Measurements from ENCODE around the gene CYP19A1. TPM values are rescaled to one million over a fixed set of nuclear protein-coding genes. Genes with fewer than 3 reads are reported as not detected.
A peak's percentile ranks its signal among the peaks of the same experiment; 100 is the strongest.

CYP19A1 gene
- total and polyA plus RNA-seq, 10 of the 15 experiments (the other 5 are each of a cell fraction or from before 2014, with no cell fraction given) = 0.08 to 1.8 (median 0.70) TPM

- TF ChIP-seq ZBTB4 (CRISPR knock-in tag; IDR thresholded peaks at IDR 0.05) (no peak), IRF4 (IDR thresholded peaks at IDR 0.05; ENCODE audit: low read depth, low read length) (no peak), MAX (IDR thresholded peaks at IDR 0.05; ENCODE audit: low read depth, low read length) (no peak), RUNX3 (IDR thresholded peaks at IDR 0.05; ENCODE audit: low read length) (no peak), NFYA (IDR thresholded peaks at IDR 0.05; ENCODE audit: borderline replicate concordance, low read depth, low read length) (no peak), SP1 (IDR thresholded peaks at IDR 0.05; ENCODE audit: low read depth, low read length) (no peak), EZH2 (IDR thresholded peaks at IDR 0.05; ENCODE audit: borderline replicate concordance, control insufficient read depth, low read depth, low read length) (no peak), CREB1 (IDR thresholded peaks at IDR 0.05; ENCODE audit: low read depth) (no peak), RELA (IDR thresholded peaks at IDR 0.05; ENCODE audit: borderline replicate concordance, partially characterized antibody) (no peak)
Observed at GRCh38 chr15:51168700-51169099, 169.7 kb downstream of the CYP19A1 start (continued).

DNA sequence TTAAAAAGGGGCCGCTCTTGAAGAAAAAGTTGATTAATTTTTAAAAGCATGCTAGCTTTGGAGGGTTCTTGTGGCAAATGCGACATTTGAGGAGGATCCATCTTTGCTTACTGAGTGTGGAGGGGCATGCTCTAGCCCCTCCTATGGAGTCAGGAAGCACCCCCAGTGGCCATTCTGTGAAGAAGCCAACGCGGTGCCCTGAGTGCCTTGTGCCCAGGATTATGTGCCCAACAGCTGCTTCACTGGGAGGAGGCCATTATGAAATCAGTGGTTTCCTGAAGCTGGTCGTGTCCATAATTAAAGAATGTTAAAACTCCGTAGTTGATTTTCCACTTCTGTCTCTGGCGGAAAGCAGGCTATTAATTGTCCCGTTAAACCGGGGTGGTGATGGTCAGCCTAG is 174.6 kb downstream of the CYP19A1 start:
- intact Hi-C loops (cut with micrococcal nuclease; ENCODE audit: unreplicated experiment) = loop anchor here (1.0 to 5.0 kb wide), 5 partner anchors 28 to 333 kb away; no protein-coding TSS in a partner anchor
- CTCF ChIA-PET = interaction anchor here (0.8 to 5.5 kb wide), 33 partner anchors 12 to 349 kb away, joined by 3 to 102 read pairs (median 9); no protein-coding TSS in a partner anchor
- in situ Hi-C loops (cut with MboI) = loop anchor here (5.0 kb wide), 1 partner anchor 218 kb away; no protein-coding TSS in a partner anchor

More for the DNA sequence above, 174.6 kb downstream of the CYP19A1 start:
- H3K27ac ChIP-seq (ENCODE audit: control insufficient read depth, insufficient read depth) = no peak overlapping the region
- no peak for FAIRE-seq
- H3K4me3 ChIP-seq = no peak overlapping the region
- DNase-seq (ENCODE audit: low read depth, low spot score) = no peak
- no peak overlapping the region for H2AFZ ChIP-seq (ENCODE audit: control insufficient read depth, low read depth, low read length)
- no peaks in the 10 kb centered on the region for H4K20me1 ChIP-seq (ENCODE audit: control insufficient read depth, insufficient read depth)
- no peaks in the 10 kb centered on the region for H3K79me2 ChIP-seq (ENCODE audit: control insufficient read depth, insufficient read depth, low read length)
- H3K36me3 ChIP-seq (ENCODE audit: control insufficient read depth in 2 of 2, insufficient read depth in 2 of 2, low read length in 1 of 2) = no peaks in the 10 kb centered on the region
- no peaks in the 10 kb centered on the region for H3K9me3 ChIP-seq (replicated peaks; ENCODE audit: control insufficient read depth, insufficient read depth, low read length)
- 66% methylated on average over 9 of the region's 9 CpGs for WGBS (ENCODE audit: insufficient coverage, insufficient replicate concordance, low lambda C conversion rate, missing lambda C conversion rate)
- no peak overlapping the region for H3K9ac ChIP-seq (ENCODE audit: control insufficient read depth, insufficient read depth, low read length)
- ATAC-seq = 0 out of 3 replicates have a peak, but pooled peaks have one; percentile 34
- no peaks in the 10 kb centered on the region for H3K27me3 ChIP-seq (replicated peaks in 1 of 2; ENCODE audit: control insufficient read depth in 2 of 2, insufficient read depth in 2 of 2, low read length in 1 of 2)
- H3K4me2 ChIP-seq (ENCODE audit: control insufficient read depth, insufficient read depth) = no peak overlapping the region
- no peaks in the 10 kb centered on the region for H3K4me1 ChIP-seq (ENCODE audit: control insufficient read depth, insufficient read depth, low read length)
- BruUV-seq (replicated peaks) = no TSS peak
- TF ChIP-seq CTCF (IDR thresholded peaks at IDR 0.05 in 2 of 3, conservative IDR thresholded peaks at IDR 0.05 in 1 of 3; ENCODE audit: control insufficient read depth in 2 of 3, extremely low read depth in 1 of 3, insufficient read depth in 1 of 3, low read depth in 3 of 3, low read length in 3 of 3) (0 out of 6 replicates have a peak, but pooled peaks of 2 of the 3 experiments have one; percentile 3 to 5), PKNOX1 (IDR thresholded peaks at IDR 0.05) (no peak)
- TF ChIP-seq, protein P1, sequence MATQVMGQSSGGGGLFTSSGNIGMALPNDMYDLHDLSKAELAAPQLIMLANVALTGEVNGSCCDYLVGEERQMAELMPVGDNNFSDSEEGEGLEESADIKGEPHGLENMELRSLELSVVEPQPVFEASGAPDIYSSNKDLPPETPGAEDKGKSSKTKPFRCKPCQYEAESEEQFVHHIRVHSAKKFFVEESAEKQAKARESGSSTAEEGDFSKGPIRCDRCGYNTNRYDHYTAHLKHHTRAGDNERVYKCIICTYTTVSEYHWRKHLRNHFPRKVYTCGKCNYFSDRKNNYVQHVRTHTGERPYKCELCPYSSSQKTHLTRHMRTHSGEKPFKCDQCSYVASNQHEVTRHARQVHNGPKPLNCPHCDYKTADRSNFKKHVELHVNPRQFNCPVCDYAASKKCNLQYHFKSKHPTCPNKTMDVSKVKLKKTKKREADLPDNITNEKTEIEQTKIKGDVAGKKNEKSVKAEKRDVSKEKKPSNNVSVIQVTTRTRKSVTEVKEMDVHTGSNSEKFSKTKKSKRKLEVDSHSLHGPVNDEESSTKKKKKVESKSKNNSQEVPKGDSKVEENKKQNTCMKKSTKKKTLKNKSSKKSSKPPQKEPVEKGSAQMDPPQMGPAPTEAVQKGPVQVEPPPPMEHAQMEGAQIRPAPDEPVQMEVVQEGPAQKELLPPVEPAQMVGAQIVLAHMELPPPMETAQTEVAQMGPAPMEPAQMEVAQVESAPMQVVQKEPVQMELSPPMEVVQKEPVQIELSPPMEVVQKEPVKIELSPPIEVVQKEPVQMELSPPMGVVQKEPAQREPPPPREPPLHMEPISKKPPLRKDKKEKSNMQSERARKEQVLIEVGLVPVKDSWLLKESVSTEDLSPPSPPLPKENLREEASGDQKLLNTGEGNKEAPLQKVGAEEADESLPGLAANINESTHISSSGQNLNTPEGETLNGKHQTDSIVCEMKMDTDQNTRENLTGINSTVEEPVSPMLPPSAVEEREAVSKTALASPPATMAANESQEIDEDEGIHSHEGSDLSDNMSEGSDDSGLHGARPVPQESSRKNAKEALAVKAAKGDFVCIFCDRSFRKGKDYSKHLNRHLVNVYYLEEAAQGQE (IDR thresholded peaks at IDR 0.05; ENCODE audit: low read depth, low read length) = no peak
- ChIA-PET SMC1A (ENCODE audit: uncharacterized antibody, unreplicated experiment) (interaction anchor here (0.8 to 3.0 kb wide), 19 partner anchors 12 to 457 kb away, joined by 3 to 32 read pairs (median 4); no protein-coding TSS in a partner anchor), POLR2A (no interaction called here), RAD21 (ENCODE audit: unreplicated experiment) (interaction anchor here (1.5 to 3.3 kb wide), 6 partner anchors 29 to 335 kb away, joined by 4 to 39 read pairs (median 6); no protein-coding TSS in a partner anchor)
